ENCODE measurements around the gene HOXB13. TPM values are rescaled to one million over a fixed set of nuclear protein-coding genes. Genes with fewer than 3 reads are reported as not detected.

Gene HOXB13
- 0.75 TPM for polyA plus RNA-seq (2013, experiment 1 of 2; ENCODE audit: insufficient read length)
- 0.42 TPM for polyA plus RNA-seq (2013, experiment 2 of 2; ENCODE audit: insufficient read length)

DNA sequence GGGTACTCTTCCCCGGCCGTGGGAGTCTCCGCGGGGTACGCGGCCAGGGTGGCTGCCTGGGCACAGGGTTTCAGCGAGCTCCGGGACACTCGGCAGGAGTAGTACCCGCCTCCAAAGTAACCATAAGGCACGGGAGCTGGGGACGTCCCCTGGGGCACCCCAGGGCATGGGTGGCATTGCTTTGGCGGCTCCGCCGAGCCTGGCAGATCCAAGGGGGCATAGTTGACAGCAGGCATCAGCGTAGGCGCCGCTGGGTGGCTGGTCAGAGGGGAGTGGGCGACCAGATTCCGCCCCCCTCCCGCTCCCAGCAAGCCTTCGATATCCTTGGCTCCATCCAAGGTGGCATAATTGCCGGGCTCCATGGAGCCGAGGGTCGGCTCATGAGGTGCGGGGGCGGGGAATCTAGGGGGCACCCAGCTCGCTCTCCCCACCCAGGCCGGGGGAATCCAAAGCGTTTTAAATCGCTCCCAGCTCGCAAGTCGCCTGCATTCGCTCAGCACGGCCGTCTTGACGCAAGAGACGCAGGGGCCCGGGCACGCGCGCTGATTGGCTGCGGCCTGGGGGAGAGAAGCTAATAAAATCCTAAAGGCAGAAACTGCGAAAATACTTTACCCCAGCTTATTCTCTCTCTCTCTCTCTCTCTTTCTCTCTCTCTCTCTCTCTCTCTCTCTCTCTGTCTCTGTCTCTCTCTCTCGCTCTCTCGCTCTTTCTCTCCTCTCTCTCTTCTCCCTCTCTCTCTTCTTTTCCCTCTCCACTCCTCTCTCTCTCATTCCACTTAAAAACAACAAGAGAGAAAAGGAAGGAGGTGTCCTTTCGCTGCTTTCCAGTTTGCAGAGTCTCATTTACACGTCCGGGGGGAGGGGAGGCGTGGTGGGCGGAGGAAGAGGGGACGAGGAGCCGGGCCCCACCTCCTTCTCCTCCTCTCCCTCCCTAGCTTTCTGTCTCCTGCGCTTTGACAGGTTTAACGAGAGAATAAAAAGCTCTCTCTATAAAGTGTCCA is at the start of gene HOXB13:
Gene HOXB13 (minus strand): TSS at position 519 of the 1,000 bp plus-strand sequence. CDS start 157 bp downstream, at position 362.
- DNase-seq = peak; percentile 67

DNA sequence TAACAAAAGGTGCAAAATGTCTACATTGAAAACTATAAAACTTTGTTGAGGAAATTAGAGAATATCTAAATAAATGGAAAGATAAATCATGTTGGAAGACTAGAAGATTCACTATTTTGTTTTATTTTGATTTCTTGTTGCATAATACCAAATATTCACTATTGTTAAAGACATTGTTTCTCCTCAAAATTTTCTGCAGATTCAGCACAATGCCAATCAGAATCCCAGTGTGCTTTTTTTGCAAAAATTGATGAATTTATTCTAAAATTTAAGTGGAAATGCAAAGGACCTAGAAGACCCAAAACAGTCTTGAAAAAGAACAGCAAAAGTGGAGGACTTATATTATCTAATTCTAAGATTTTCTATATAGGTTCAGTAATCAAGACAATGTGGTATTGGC is 48.1 kb upstream of the HOXB13 start:
- DNase-seq = no peak

DNA sequence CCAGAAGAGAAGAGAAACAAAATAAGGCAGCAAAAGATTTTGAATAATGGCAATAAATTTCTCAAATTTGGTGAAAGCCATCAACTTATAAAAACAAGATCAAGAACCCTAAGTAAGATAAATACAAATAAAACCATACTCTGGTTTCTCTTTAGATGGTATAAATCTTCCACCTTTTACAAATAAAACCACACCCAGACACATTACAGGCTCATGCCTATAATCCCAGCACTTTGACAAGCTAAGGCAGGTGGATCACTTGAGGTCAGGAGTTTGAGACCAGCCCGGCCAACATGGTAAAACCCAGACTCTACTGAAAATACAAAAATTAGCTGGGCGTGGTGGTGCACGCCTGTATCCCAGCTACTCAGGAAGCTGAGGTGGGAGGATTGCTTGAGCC is 44.7 kb upstream of the HOXB13 start:
- no peak for DNase-seq

DNA sequence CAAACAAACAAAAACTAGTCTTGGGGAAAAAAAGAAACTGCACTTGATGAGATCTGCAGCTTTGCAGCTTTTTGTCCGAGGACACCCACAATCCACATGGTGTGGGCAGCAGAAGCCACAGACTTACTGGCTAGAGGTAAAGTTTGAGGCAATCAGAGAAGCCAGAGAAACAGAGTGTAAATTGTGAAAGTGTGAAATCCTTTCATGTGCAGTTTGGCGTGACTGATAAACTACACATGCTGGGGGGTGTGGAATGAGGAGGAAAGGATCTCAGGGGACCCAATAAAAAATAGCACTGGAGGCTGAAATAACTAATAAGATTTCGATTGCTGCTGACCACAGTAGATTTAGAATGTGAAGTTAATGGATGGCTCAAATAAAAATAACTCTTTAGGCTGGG is 42.4 kb upstream of the HOXB13 start:
- DNase-seq = no peak

DNA sequence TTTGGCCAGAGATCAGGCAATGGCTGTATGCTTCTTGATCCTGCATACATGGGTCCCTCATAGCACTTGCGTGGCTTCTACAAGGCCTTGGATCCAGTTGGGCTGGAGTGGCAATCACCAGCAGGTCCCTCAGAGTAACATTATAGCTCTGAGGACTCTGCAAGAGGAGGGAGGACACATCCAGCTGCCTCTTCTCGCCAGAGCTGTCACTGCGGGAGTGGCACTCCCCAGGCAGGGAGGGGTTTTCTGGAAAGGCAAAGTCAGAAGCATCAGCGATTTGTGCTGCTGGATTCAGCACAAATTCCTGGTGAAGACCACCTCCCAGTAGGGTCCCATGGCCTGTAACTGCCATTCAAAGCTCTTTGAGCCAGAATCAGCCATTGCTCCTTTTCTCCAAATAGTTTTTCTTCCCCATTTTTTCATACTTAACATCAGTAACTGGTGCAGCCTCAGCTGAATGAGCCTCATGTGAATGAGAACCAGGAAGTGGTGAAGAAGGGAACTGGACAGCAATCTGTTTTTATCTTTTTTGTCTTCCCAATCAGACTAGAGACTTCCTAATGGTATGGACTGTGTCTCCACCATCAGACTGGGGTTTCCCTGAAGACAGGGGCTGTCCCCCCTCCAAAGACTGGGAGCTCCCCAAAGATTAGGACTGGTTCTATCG is 40.6 kb upstream of the HOXB13 start:
- DNase-seq = no peak

DNA sequence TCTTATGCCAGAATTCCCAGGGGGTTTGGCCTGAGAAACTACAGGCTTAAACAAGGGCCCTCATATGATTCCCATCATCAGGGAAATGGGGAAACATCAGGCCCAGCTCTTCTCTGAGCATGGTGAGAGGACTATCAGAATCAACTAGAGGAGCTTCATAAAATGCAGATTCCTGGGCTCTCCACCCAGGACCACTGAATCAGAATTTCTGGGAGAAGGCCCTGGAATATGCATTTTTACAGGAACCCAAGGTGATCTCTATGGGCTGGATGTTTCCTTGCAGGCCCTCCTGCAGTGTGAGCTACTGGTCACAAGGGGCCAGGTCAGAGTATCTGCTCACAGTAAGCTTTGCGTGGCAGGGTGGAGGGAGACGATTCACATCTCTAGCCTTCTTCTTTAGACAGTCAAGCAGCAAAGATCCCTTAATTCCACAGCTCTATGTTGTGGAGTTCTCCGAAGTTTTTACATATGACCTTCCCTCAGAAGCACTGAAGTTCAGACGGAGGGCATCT is 38.8 kb upstream of the HOXB13 start:
- DNase-seq = no peak

DNA sequence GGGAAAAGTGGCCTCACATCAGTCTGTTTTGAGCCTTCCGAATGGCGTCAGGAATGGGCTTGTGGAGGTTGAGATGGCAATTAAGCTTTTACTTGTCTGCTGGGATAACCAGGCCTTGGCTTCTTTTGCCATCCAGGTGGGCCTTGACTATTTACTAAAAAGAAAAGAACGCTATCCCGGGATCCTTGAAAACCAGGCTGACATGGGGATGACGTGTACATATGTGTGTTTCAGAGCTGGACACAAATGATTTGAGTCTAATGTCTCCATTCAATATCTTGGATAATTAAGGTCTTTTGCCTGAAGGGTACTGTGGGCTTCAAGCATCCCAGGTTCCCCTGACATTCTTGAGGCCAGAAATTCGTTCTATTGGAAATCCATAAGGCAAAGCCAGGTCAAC is 32.6 kb upstream of the HOXB13 start:
- DNase-seq = no peak

DNA sequence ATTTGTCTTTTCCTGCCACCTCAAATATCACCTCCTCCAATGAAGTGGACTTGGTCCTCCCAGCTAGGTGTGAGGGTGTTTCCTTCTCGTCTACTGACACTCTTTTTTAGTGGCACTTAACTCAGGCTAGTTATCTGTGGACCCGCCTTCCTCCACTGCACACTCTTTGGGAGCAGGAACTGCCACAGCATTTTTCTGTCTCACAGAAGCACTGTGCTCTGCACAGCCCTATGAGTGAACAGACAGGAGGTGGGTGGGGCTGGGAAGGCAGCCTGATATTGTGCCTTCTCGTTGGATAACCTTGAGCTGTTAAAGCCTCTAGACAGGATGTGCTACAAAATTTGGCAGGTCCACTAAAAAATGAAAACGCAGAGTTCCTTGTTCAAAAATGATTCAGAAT is 31.9 kb upstream of the HOXB13 start:
- DNase-seq = no peak

DNA sequence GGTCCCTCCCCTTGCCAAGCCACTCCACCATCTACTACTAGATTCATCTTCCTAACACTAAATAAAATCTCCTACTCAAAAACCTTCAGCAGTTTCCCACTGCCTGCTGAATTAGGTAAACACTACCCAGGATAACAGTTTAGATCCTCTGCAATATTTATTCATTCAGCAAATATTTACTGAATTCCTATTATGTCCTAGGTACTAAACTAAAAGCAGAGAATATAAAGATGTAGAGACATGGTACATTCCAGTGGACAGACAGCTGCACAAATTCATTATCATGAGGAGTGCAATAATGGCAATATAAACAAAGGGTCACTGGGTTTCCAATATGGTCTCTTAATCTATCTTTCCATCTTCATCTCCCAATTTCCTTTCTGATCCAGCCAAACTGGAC is 30.7 kb upstream of the HOXB13 start:
- DNase-seq = no peak

DNA sequence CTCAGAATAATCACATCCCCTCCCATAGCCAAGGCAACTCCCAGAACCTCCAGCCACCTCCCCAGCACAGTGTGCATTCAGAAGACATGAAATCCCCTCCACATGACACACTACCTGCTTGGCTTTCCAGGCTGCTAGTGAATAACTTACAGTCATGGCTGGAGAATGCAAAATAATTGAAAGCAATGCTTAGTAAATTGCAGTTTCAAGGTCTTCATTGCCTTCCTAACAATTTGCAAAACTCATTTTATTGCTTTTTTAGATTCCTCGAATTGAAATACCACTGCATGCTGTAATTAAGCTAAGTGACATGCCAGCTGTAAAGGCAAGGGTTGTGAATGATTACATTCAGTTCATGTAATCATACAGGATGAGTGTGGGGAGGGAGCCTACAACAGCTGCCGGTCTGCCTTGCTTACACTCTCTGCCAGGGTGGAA is 29.0 kb upstream of the HOXB13 start:
- DNase-seq = no peak

DNA sequence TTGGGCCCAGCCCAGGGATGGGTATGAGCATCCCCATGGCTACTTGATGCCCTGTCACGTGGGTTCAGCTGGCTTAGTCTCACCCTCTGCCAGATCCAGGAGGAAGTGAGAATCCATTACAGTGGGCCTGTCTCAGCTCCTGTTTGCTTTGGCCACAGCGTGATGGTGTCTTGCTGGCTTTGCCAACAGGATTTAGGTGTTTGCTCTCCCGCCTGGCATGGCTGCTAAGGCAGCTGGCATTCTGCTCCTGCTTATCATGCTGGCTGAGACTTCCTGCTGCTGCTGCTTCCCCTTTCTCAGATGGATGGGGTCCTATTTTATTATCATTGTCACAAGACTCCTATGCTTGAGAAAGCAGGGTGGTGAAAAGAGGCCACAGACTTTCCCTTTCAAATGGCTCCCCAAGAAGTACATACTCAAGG is 28.3 kb upstream of the HOXB13 start:
- no peak for DNase-seq

DNA sequence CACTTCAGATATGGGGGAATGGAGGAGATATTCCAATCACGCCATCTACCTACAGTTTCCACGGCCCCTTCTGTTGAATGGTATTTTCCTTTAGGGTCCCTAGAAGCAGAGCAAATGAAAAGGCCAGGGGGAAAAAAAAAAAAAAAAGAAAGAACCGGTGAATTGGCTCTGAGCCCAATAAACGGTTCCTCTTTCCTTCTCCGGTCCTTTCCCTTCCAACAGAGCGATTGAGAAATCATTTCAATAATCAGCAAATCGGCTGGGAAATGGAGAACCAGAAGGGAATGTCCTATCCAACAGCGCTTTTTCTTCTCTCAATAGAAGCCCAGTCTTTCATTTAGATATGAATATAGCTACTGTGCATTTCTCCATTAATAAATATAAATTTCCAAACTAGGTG is 26.8 kb upstream of the HOXB13 start:
- no peak for DNase-seq

DNA sequence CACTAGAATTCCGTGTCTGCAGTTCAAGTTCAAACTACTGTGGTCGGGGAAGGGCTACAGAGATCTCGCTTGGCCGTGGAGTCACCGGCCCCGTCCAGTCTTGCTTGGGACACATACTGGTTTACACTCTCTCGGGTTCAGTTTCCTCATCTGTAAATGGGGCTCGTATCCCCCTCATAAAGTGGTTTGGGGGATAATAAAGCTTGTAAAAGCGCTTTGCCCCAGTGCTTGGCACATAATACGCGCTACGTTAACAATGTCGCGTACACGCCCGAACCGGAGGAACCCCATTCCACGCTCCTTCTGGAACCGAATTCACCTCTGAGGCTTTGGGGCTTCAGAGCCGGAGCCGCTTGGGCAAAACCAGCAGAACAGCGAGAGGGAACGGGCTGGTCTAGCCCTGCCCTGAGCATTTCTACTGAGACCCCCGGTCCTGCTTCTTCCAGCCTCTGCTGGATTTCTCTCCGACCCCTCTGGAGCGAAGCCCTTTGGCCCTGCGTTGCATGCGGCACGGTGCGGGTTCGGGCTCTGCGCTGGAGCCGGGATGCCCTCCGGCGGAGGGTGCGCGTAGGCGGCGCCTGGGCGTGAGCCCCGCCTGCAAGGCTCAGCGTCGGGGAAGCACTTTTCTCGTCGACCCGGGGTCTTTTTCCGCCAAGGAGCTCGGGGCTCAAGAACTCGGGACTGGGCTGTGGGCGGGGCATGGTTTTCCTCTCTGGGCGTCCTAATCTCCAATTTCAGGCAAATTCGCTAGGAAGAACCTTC is 26.1 kb upstream of the HOXB13 start:
- no peak for DNase-seq

DNA sequence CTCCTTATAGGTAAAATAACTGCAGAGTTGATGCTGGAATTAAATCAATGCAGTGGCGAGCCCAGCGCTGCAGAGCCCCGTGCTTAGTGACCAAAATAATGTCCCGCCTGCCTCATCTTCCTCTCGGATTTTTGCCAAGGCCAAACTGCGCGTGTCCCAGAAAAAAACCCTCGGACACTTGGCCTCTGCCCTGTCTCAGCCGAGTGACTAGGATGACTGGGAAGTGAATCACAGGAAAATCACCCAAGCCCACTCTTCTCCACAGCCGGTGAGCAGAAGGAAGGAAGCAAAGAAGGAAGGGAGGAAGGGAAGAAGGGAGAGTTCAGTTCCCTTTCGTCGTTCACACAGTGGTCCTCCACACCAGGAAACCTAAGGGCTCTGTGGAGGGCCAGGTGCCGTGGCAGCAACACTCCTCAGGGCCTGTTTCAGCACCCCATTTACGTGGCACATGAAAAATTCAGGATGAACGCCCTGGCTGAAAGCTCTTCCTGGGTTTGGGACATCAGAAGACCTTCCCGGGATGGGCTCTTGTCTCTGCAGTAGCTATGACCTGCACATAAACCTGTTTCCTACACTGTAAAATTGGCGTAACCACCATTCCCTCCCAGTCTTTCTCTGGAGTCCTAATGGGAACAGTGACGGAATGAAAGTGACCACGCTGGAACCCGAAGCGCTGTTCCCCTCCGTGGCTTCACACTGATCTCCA is 25.4 kb upstream of the HOXB13 start:
- DNase-seq = no peak

DNA sequence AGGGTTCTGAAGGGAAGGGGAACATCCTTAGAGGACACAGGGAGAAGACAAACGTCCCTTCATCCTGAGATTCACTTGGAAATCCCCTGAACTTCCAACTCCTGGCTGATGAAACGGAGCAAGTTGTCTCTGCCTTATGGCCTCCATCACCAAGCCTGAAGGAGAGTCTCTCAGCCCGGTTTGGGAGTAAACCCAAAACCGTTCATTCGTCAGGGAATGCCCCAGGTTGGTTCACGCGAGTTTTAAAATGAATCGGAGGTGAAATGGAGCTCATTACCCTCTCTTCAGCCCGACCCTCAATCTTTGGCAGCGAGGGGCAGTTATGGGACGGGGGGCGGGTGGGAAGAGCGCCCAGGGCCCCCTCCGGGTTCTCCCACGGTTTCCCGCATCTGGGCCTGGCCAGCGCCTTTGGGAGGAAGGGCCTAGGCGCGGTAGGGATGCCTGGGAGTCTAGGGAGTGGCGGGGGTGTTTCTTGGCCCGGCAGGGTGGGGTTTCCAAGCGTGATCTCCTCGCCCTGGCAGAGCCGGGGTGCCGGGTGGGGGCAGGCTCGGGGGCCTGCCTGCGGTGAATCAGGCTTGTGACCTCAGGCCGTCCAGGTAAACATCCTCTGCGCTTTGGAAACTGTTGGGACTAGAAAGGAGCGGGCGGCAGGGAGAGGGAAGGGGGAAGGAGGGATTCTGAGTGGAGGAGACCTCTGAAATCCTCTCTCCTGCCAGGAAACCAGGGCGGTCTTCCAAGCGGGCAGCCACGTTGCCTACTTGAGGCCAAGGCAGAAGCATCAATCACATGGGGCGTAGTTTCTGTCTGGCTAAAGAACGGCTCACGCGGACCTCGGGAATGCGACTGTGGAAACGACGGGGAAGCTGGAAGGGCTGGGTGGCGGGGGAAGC is 24.1 kb upstream of the HOXB13 start:
- DNase-seq = no peak

DNA sequence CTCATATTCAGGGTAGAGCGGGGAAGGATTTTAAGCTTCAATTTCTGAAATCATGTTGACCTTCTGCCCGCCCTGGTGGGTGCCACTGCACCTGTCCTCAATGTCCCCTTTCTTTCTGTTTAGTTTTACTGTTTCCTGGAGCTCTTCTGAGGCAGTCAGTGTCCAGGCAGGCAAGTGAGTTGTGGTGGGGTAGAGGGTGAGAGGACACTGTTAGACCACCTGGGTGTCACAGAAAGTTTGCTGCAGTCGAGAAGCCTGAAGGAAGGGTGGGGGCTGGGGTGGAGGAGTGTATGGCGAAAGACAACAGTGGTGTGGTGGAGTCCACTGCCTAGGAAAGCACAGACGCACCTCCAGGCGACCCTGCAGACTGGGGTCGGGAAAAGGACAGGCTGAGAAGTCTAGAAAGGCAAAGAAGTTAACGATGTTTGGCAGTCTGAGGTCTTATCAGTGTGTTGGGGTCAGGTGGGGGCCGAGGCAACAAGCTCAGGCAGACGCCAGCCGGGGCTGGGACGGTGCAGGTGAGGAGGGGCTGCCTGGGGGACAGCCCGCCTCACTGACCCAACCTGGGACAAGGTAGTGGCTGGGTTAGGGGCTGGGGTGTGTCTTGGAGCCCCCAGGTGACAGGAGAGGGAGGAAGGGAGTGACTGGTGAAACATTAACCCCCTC is 23.3 kb upstream of the HOXB13 start:
- no peak for DNase-seq

DNA sequence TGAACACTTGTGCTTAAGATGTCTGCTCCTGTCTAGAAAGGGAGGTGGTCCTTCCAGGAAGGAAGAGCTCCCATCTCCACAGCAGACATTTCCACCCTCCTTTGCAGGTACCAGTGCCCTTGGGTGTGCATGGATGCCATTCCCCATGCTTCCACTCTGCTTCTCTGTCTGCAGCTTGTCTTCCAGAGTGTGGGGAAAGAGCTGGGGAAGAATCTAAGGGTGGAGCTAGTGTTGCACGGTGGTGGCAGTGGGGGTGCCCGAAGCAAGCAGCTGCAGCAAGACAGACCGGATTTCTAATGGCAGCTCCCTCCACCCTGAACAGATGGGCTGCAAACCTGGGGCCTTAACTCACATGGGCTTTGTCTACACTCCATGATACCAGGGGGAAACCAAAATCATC is 22.6 kb upstream of the HOXB13 start:
- no peak for DNase-seq

DNA sequence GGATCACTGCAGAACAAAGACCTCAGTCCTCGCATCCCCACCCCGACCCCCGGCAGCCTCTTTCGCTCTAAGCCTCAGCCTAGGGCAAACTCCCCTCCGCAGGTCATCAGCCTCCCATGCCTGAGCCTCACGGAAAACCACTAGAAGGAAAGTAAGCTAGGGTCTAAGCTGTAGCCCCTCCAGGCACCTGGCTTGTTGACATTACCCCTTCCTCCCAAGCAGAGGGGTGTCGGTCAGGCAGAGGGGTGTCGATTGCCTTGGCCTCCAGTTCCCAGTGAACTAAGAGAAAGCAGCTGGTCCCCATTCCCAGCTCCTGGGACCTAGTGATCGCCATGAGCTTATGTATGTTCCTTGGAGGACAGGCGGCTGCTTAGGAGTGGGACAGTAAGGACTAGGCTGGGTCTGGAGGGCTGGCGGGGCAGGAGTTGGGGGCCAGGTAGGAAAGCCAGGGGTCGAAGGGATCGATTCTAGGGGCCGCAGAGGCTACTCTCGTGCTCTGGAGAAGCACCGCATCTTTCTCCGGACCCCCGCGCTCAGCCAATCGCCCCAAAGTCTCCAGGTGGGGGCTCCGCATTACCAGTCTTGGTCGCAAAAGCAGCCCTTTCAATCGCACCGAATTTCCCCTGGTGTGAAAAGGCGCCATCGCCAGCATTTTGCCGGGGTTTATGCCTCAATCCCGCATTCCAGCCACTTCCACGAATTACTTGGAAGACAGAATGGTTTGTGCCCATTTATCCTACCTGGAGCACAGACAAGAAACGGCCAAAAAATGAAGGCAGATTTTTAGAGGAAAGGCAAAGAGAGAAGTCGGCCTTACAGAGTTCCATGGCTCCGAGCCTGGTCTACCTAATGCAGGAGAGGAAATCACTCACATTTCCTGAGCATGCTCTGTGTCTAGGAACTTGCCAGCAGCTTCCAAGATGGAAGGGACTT is 21.3 kb upstream of the HOXB13 start:
- no peak for DNase-seq

All from fibroblast of skin of back (primary cell).